WTC11 (cell line): Measurements from ENCODE around the gene WDR64.

ENCODE experiments used
- ETV6 ChIP-seq: sonication (generic); formaldehyde crosslinking; IDR thresholded peaks from 2 replicates; pipeline ENCODE4 v1.8.1; 2022; ENCODE audit warnings: mild to moderate bottlenecking, missing genetic modification reagents
- JUN ChIP-seq: sonication (generic); formaldehyde crosslinking; IDR thresholded peaks from 2 replicates; pipeline ENCODE4 v1.8.0; 2023; ENCODE audit warnings: mild to moderate bottlenecking, missing genetic modification reagents

DNA sequence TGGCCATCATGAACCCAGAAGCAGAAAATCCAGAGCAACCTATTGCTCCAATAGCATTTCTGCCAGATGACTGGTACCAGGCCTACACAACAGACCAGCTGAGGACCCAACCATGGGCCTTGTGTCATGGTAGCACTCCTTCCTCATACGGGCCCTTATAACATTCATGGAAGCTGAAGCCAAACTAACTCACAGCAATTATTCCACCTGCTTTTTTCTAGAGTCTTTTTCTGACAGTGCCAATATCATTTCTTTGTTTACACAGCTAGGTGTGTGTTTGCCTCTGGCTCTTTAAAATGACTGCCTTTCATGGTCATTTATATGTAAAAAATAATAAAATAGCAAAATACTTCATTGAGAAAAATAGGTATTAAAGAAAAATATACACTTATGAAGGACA lies 3.9 kb upstream of the WDR64 start:
- TF ChIP-seq ETV6 (CRISPR knock-in tag): no peak
- TF ChIP-seq JUN: no peak
